Fibroblast of lung (primary cell): ENCODE data around the gene MYO1A. TPM values are rescaled to one million over a fixed set of nuclear protein-coding genes. Genes with fewer than 3 reads are reported as not detected.

Experiments
- DNase-seq, 2 donors: peaks; one replicate each; pipeline versions ENCODE4 v3.0.0 to v3.0.0-alpha.2; 2010; ENCODE audit warnings: low read depth in 2 of 2
- H2AFZ ChIP-seq: 2 replicates; pipeline ENCODE4 v1.5.1; 2012; ENCODE audit warnings: low read length, control low read depth, inconsistent platforms
- H3K27ac ChIP-seq: 2 replicates; pipeline ENCODE4 v1.5.1; 2011; ENCODE audit warnings: low read length, control low read depth; ENCODE audit not compliant: insufficient read depth
- H3K27me3 ChIP-seq: 2 replicates; pipeline ENCODE4 v1.5.1; 2011; ENCODE audit warnings: mild to moderate bottlenecking, low read length; ENCODE audit not compliant: control insufficient read depth, insufficient read depth
- H3K36me3 ChIP-seq: 2 replicates; pipeline ENCODE4 v1.5.1; 2011; ENCODE audit warnings: low read length; ENCODE audit not compliant: control insufficient read depth, insufficient read depth
- H3K4me1 ChIP-seq: 2 replicates; pipeline ENCODE4 v1.5.1; 2011; ENCODE audit warnings: low read length; ENCODE audit not compliant: control insufficient read depth, insufficient read depth; ENCODE audit errors: extremely low read depth
- H3K4me2 ChIP-seq: 2 replicates; pipeline ENCODE4 v1.5.1; 2011; ENCODE audit warnings: low read length, control low read depth; ENCODE audit not compliant: insufficient read depth; ENCODE audit errors: extremely low read depth
- H3K4me3 ChIP-seq, 4 experiments: fragments of 200-600 bp in 1 of 4; sonication (generic) in 1 of 4; replicated peaks in 1 of 4; 2 replicates each; pipeline ENCODE4 v1.5.1; 2011 to 2016; ENCODE audit warnings: low read length in 4 of 4, low read depth in 3 of 4, mild to moderate bottlenecking in 3 of 4, control low read depth in 2 of 4, inconsistent platforms in 1 of 4, mixed read lengths in 1 of 4; ENCODE audit not compliant: insufficient read depth in 1 of 4; ENCODE audit errors: control extremely low read depth in 1 of 4
- H3K79me2 ChIP-seq: 2 replicates; pipeline ENCODE4 v1.5.1; 2012; ENCODE audit warnings: mild to moderate bottlenecking, low read length, inconsistent platforms; ENCODE audit not compliant: control insufficient read depth, insufficient read depth
- H3K9ac ChIP-seq: 2 replicates; pipeline ENCODE4 v1.5.1; 2011; ENCODE audit warnings: mild to moderate bottlenecking, low read length, control low read depth; ENCODE audit not compliant: insufficient read depth
- H3K9me3 ChIP-seq: 2 replicates; pipeline ENCODE4 v1.5.1; 2012; ENCODE audit warnings: low read depth, low read length; ENCODE audit not compliant: control insufficient read depth, insufficient read depth
- H4K20me1 ChIP-seq: 2 replicates; pipeline ENCODE4 v1.5.1; 2011; ENCODE audit warnings: low read length; ENCODE audit not compliant: control insufficient read depth, insufficient read depth; ENCODE audit errors: extremely low read depth
- EZH2 ChIP-seq: IDR thresholded peaks from 2 replicates; pipeline ENCODE4 v1.5.1; 2012; ENCODE audit warnings: low read length, control low read depth, mild to moderate bottlenecking; ENCODE audit errors: missing control alignments
- polyA plus RNA-seq, 2 donors: library from polyadenylated mRNA; depleted of rRNA in 1 of 2; stranded (reverse) in 1 of 2; unstranded in 1 of 2; fragments of >200 nt; gene quantifications; 2 replicates each; pipeline ENCODE4 v1.2.1, GENCODE V29; 2011 to 2012; ENCODE audit warnings: missing spikeins in 1 of 2
- total RNA-seq: library from RNA; depleted of rRNA; stranded (reverse); fragments of >200 nt; gene quantifications from 2 replicates; pipeline ENCODE4 v1.2.1, GENCODE V29; 2014
- TF ChIP-seq, protein P1 (sequence below), 2 donors: IDR thresholded peaks in 1 of 2; conservative IDR thresholded peaks in 1 of 2; 1 replicate in 1 of 2; 2 replicates in 1 of 2; pipeline ENCODE4 v1.5.1; 2011 to 2012; ENCODE audit warnings: low read length in 2 of 2, control low read depth in 1 of 2, inconsistent platforms in 1 of 2, low read depth in 1 of 2, mild to moderate bottlenecking in 1 of 2

The MYO1A gene
- total and polyA plus RNA-seq, 2 donors (not counting 1 experiment from before 2014, with no cell fraction given): 0.01 to 0.17 TPM

- no peaks in the 10 kb centered on the region for H4K20me1 ChIP-seq
- H2AFZ ChIP-seq: no peak overlapping the region
- no peak overlapping the region for H3K4me3 ChIP-seq
- peaks cover 5% of the 10 kb centered on the region for H3K36me3 ChIP-seq
- H3K27ac ChIP-seq: no peak overlapping the region
- H3K9me3 ChIP-seq: no peaks in the 10 kb centered on the region
- H3K27me3 ChIP-seq: no peaks in the 10 kb centered on the region
- H3K79me2 ChIP-seq: no peaks in the 10 kb centered on the region
- no peak overlapping the region for H3K4me2 ChIP-seq
- DNase-seq: no peak
- TF ChIP-seq EZH2: no peak
- TF ChIP-seq, protein P1, sequence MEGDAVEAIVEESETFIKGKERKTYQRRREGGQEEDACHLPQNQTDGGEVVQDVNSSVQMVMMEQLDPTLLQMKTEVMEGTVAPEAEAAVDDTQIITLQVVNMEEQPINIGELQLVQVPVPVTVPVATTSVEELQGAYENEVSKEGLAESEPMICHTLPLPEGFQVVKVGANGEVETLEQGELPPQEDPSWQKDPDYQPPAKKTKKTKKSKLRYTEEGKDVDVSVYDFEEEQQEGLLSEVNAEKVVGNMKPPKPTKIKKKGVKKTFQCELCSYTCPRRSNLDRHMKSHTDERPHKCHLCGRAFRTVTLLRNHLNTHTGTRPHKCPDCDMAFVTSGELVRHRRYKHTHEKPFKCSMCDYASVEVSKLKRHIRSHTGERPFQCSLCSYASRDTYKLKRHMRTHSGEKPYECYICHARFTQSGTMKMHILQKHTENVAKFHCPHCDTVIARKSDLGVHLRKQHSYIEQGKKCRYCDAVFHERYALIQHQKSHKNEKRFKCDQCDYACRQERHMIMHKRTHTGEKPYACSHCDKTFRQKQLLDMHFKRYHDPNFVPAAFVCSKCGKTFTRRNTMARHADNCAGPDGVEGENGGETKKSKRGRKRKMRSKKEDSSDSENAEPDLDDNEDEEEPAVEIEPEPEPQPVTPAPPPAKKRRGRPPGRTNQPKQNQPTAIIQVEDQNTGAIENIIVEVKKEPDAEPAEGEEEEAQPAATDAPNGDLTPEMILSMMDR (conservative IDR thresholded peaks at IDR 0.05 in 1 of 2, IDR thresholded peaks at IDR 0.05 in 1 of 2; ENCODE audit: low read depth in 1 of 2, low read length in 2 of 2): no peak
- no peak overlapping the region for H3K9ac ChIP-seq
- H3K4me1 ChIP-seq: no peaks in the 10 kb centered on the region
Measured at GRCh38 chr12:57063991-57064685, 14.2 kb upstream of the MYO1A start.

- no peaks in the 10 kb centered on the region for H3K9me3 ChIP-seq
- H3K27me3 ChIP-seq: no peaks in the 10 kb centered on the region
- H3K27ac ChIP-seq: no peak overlapping the region
- H3K4me1 ChIP-seq: no peaks in the 10 kb centered on the region
- no peak for DNase-seq
- no peaks in the 10 kb centered on the region for H3K79me2 ChIP-seq
- no peaks in the 10 kb centered on the region for H4K20me1 ChIP-seq
- no peak overlapping the region for H3K9ac ChIP-seq
- no peak overlapping the region for H2AFZ ChIP-seq
- TF ChIP-seq, protein P1 (conservative IDR thresholded peaks at IDR 0.05 in 1 of 2, IDR thresholded peaks at IDR 0.05 in 1 of 2; ENCODE audit: low read depth in 1 of 2, low read length in 2 of 2): no peak
- no peak for TF ChIP-seq EZH2
- H3K36me3 ChIP-seq: peaks cover 5% of the 10 kb centered on the region
- no peak overlapping the region for H3K4me2 ChIP-seq
- no peak overlapping the region for H3K4me3 ChIP-seq
Measured at GRCh38 chr12:57058454-57058853, 8.5 kb upstream of the MYO1A start.

- H3K9me3 ChIP-seq: no peaks in the 10 kb centered on the region
- peaks cover 5% of the 10 kb centered on the region for H3K36me3 ChIP-seq
- DNase-seq: no peak
- no peak overlapping the region for H3K27ac ChIP-seq
- H2AFZ ChIP-seq: no peak overlapping the region
- H3K4me1 ChIP-seq: no peaks in the 10 kb centered on the region
- no peaks in the 10 kb centered on the region for H3K27me3 ChIP-seq
- no peaks in the 10 kb centered on the region for H4K20me1 ChIP-seq
- H3K79me2 ChIP-seq: no peaks in the 10 kb centered on the region
- TF ChIP-seq, protein P1 (conservative IDR thresholded peaks at IDR 0.05 in 1 of 2, IDR thresholded peaks at IDR 0.05 in 1 of 2; ENCODE audit: low read depth in 1 of 2, low read length in 2 of 2): no peak
- TF ChIP-seq EZH2: no peak
- no peak overlapping the region for H3K4me3 ChIP-seq
- H3K4me2 ChIP-seq: no peak overlapping the region
- no peak overlapping the region for H3K9ac ChIP-seq
Measured at GRCh38 chr12:57057067-57057751, 7.3 kb upstream of the MYO1A start.
